Aorta (tissue), 5 donors: ENCODE results near the gene LRP1B. TPM values are rescaled to one million over a fixed set of nuclear protein-coding genes. Genes with fewer than 3 reads are reported as not detected.

Experiments
- ATAC-seq: fragments of 200-7000 bp; cut with Tn5 transposase; one replicate; pipeline ENCODE4 v1.9.1; 2022; ENCODE audit warnings: moderate library complexity; ENCODE audit not compliant: low FRiP score
- DNase-seq, 2 donors: peaks; one replicate each; pipeline ENCODE4 v3.0.0-alpha.2; 2020
- H3K27ac ChIP-seq, 2 donors: one replicate each; pipeline ENCODE4 v1.5.1; 2013; ENCODE audit warnings: low read length in 2 of 2, mild to moderate bottlenecking in 2 of 2, moderate library complexity in 2 of 2, control low read depth in 1 of 2, inconsistent platforms in 1 of 2, low read depth in 1 of 2
- H3K27me3 ChIP-seq, 2 donors: one replicate each; pipeline ENCODE4 v1.6.1; 2013; ENCODE audit warnings: control low read depth in 1 of 2, low read length in 1 of 2, mild to moderate bottlenecking in 1 of 2, moderate library complexity in 1 of 2; ENCODE audit not compliant: insufficient read depth in 2 of 2, control insufficient read depth in 1 of 2
- H3K36me3 ChIP-seq, 2 donors: one replicate each; pipeline ENCODE4 v1.6.1; 2013; ENCODE audit warnings: control low read depth in 1 of 2, low read length in 1 of 2, mild to moderate bottlenecking in 1 of 2; ENCODE audit not compliant: insufficient read depth in 2 of 2, control insufficient read depth in 1 of 2
- H3K4me1 ChIP-seq, 2 donors: one replicate each; pipeline ENCODE4 v1.6.1; 2013; ENCODE audit warnings: low read length in 2 of 2, control low read depth in 1 of 2, mild to moderate bottlenecking in 1 of 2, moderate library complexity in 1 of 2; ENCODE audit not compliant: insufficient read depth in 2 of 2, control insufficient read depth in 1 of 2
- H3K4me3 ChIP-seq, 2 donors: one replicate each; pipeline ENCODE4 v1.5.1; 2013; ENCODE audit warnings: low read length in 2 of 2, control low read depth in 1 of 2, mild to moderate bottlenecking in 1 of 2
- H3K9me3 ChIP-seq: one replicate; pipeline ENCODE4 v1.6.1; 2013; ENCODE audit warnings: mild to moderate bottlenecking, low read length; ENCODE audit not compliant: control insufficient read depth
- WGBS, 2 donors: extraction: QIAGEN DNeasy Blood & Tissue Kit; methylation state at CpG; one replicate each; pipeline ENCODE4 v1.1.7; 2013; 5-methylcytosine and 5-hydroxymethylcytosine counted together
- intact Hi-C, 2 donors: fragments of 100-400 bp; cut with DNase I; formaldehyde crosslinking; loops; one replicate each; pipeline versions ENCODE4 v1.14.2 to v1.15.0; 2022
- polyA plus RNA-seq, 2 donors: library from polyadenylated mRNA; stranded (reverse); fragments of 200-250 nt; gene quantifications; one replicate each; pipeline ENCODE4 v1.2.3, GENCODE V29; 2013
- total RNA-seq, 2 donors: library from RNA; stranded (reverse); fragmentation: NEBNext Ultra II Directional; extraction: Animal tissue kit (Norgen Biotek cat#: 25700); gene quantifications; one replicate each; pipeline ENCODE4 v1.2.1, GENCODE V29; 2021
- donor health status: healthy with polysubstance abuse.
- donor health status: Bipolar disorder and iron deficiency.
- donor health status: DM: no; HTN: no; CAD: no.
- donor health status: DM: no; HTN: no; CAD: no.
- donor health status: DM: yes; HTN: yes; CAD: no.

The LRP1B gene
- total and polyA plus RNA-seq, 4 donors, result 0.33 to 0.94 TPM; not detected in 2

DNA sequence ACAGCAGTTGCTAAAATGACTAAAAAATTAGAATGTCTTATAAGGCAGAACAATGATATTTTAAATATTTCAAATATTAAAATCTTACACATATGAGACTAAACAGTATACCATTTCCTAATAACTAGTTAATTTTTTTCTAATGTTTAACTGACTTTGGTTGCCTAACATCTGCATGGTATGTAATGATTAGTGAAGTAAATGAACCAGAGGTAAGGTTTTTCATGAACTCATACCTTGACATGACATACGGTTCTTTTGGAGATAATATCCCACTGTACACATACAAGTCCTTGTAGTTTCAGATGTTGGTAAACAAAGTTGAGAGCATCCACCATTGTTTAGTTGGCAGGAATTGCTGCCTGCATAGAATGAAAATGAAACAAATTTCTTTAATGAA is 1360.2 kb downstream of the LRP1B start:
- DNase-seq, result no peak
- no peaks in the 10 kb centered on the region for H3K4me1 ChIP-seq
- no peak overlapping the region for H3K4me3 ChIP-seq
- no peaks in the 10 kb centered on the region for H3K36me3 ChIP-seq
- H3K27me3 ChIP-seq, result no peaks in the 10 kb centered on the region
- H3K27ac ChIP-seq, result no peak overlapping the region
- intact Hi-C loops, result no loop called here
- H3K9me3 ChIP-seq, result no peaks in the 10 kb centered on the region
- ATAC-seq, result no peak
- 90 to 92% methylated on average over 1 of the region's 1 CpG for WGBS, 2 donors

- WGBS, 2 donors, result 80 to 88% methylated on average over 2 of the region's 2 CpGs
- Histone ChIP-seq H3K27ac (no peak overlapping the region), H3K4me3 (no peak overlapping the region), H3K36me3 (no peaks in the 10 kb centered on the region), H3K9me3 (no peaks in the 10 kb centered on the region), H3K27me3 (no peaks in the 10 kb centered on the region), H3K4me1 (no peaks in the 10 kb centered on the region)
- ATAC-seq (no peak), DNase-seq (no peak)
- intact Hi-C loops, result no loop called here
Measured at GRCh38 chr2:140761807-140762206, 1369.0 kb downstream of the LRP1B start.

DNA sequence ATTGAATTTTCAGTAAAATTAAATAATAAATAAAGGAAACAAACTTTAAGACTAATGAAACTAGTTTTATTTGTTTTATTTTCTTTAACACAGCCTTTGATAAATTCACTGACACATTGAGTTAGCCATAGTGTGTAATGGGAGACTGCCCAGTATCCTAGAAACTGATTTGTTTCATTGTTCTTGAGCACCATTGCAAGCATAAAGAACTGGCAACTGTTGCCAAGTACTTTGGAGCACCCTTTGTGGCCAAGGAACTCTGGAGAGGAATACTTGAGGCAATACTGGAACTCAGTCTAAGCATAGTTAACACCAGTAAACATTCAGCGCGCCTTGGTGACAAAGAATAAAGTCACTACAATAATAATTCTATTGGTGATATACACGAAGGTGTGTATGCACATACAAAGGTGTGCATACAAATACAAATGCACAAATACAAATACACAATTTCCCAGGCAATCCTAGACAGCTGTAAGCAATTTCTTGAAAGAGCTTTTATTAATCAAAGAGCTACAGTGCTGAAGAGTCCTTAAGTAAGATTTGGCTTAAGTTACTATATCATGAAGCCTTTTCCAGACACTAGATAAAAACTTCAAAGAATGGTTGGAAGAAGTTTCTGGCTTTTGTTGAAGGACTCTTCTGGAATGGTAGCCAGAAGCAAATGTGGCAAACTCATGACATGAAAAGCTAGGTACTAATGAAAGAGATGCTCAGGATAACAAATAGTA is 1371.2 kb downstream of the LRP1B start:
- Histone ChIP-seq H3K4me1 (no peaks in the 10 kb centered on the region), H3K27me3 (no peaks in the 10 kb centered on the region), H3K4me3 (no peak overlapping the region), H3K36me3 (no peaks in the 10 kb centered on the region), H3K9me3 (no peaks in the 10 kb centered on the region), H3K27ac (no peak overlapping the region)
- intact Hi-C loops, result no loop called here
- no peak for DNase-seq
- WGBS, 2 donors, result 76 to 85% methylated on average over 3 of the region's 3 CpGs
- ATAC-seq, result no peak

DNA sequence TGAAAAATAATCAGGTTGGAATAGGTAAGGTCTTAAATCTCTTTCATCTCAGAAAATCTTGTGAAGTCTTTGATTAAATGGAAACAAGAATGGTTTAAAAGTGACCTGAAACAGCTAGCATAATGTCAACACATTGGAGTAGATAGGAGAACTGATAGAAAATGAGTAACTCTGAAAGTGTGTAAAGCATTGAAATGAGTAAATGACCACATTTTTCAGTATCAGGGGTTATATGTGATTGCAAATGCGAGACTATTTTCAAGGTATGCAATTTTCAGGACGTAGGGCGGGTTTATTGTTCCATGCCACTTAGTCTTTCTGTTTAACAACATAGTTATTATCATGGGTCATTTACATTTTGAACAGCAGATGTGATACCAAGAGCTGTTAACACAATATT is 1383.2 kb downstream of the LRP1B start:
- no peaks in the 10 kb centered on the region for H3K9me3 ChIP-seq
- no peaks in the 10 kb centered on the region for H3K27me3 ChIP-seq
- H3K27ac ChIP-seq, result no peak overlapping the region
- intact Hi-C loops, result no loop called here
- WGBS, 2 donors, result 92 to 95% methylated on average over 3 of the region's 3 CpGs
- ATAC-seq (no peak), DNase-seq (no peak)
- no peaks in the 10 kb centered on the region for H3K4me1 ChIP-seq
- H3K36me3 ChIP-seq, result no peaks in the 10 kb centered on the region
- H3K4me3 ChIP-seq, result no peak overlapping the region

GRCh38 chr2:140747090-140747489 is 1383.7 kb downstream of the LRP1B start:
- Histone ChIP-seq H3K9me3 (no peaks in the 10 kb centered on the region), H3K4me3 (no peak overlapping the region), H3K4me1 (no peaks in the 10 kb centered on the region), H3K36me3 (no peaks in the 10 kb centered on the region), H3K27ac (no peak overlapping the region), H3K27me3 (no peaks in the 10 kb centered on the region)
- DNase-seq (no peak), ATAC-seq (no peak)
- intact Hi-C loops, result no loop called here
- WGBS, 2 donors, result 45 to 71% methylated on average over 2 of the region's 2 CpGs

GRCh38 chr2:140744379-140744778 is 1386.4 kb downstream of the LRP1B start:
- DNase-seq (no peak), ATAC-seq (no peak)
- H3K4me1 ChIP-seq, result no peaks in the 10 kb centered on the region
- H3K36me3 ChIP-seq, result no peaks in the 10 kb centered on the region
- H3K4me3 ChIP-seq, result no peak overlapping the region
- H3K9me3 ChIP-seq, result no peaks in the 10 kb centered on the region
- no peaks in the 10 kb centered on the region for H3K27me3 ChIP-seq
- WGBS, 2 donors, result 80 to 86% methylated on average over 3 of the region's 3 CpGs
- intact Hi-C loops, result no loop called here
- no peak overlapping the region for H3K27ac ChIP-seq

DNA sequence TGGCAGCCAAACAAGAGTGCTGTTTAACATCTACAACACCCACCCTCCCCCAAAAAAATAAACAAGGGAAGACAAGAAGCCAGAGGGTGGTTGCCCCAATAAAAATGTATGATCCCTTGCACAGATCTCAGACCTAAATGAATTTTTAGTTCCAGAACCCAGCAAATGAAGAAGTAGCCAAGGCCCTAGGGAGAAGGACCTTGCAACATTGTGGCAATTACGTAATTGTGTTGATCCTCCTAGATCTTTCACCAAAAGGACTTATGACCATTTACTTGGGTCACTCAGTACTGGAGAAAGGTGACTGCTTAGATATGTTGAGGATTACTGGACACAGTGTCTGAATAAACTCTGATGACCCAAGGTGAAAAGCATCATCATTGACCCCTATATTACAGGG is 1393.8 kb downstream of the LRP1B start:
- Histone ChIP-seq H3K27me3 (no peaks in the 10 kb centered on the region), H3K4me1 (no peaks in the 10 kb centered on the region), H3K4me3 (no peak overlapping the region), H3K27ac (no peak overlapping the region), H3K36me3 (no peaks in the 10 kb centered on the region), H3K9me3 (no peaks in the 10 kb centered on the region)
- WGBS, 2 donors, result 91 to 100% methylated on average over 1 of the region's 1 CpG
- ATAC-seq, result no peak
- DNase-seq, result no peak
- intact Hi-C loops, result no loop called here

- H3K4me3 ChIP-seq, result no peak overlapping the region
- H3K4me1 ChIP-seq, result no peaks in the 10 kb centered on the region
- intact Hi-C loops, result no loop called here
- H3K36me3 ChIP-seq, result no peaks in the 10 kb centered on the region
- no peaks in the 10 kb centered on the region for H3K9me3 ChIP-seq
- H3K27ac ChIP-seq, result no peak overlapping the region
- DNase-seq (no peak), ATAC-seq (no peak)
- 64 to 67% methylated on average over 3 of the region's 3 CpGs for WGBS, 2 donors
- H3K27me3 ChIP-seq, result no peaks in the 10 kb centered on the region
Measured at GRCh38 chr2:140734992-140735391, 1395.8 kb downstream of the LRP1B start.

- 59 to 71% methylated on average over 1 of the region's 1 CpG for WGBS, 2 donors
- DNase-seq (no peak), ATAC-seq (no peak)
- H3K27ac ChIP-seq, result no peak overlapping the region
- H3K4me3 ChIP-seq, result no peak overlapping the region
- H3K36me3 ChIP-seq, result no peaks in the 10 kb centered on the region
- H3K27me3 ChIP-seq, result no peaks in the 10 kb centered on the region
- no peaks in the 10 kb centered on the region for H3K4me1 ChIP-seq
- intact Hi-C loops, result no loop called here
- H3K9me3 ChIP-seq, result no peaks in the 10 kb centered on the region
Measured at GRCh38 chr2:140718999-140719398, 1411.8 kb downstream of the LRP1B start.
